Prostate gland (tissue), 2 donors: Measurements from ENCODE around the gene CLDN6. TPM values are rescaled to one million over a fixed set of nuclear protein-coding genes. Genes with fewer than 3 reads are reported as not detected.

ENCODE experiments used
- DNase-seq: peaks from one replicate; pipeline ENCODE4 v3.0.0-alpha.2; 2019; ENCODE audit warnings: low spot score
- H3K27ac ChIP-seq, 2 donors: fragments of 200-600 bp; sonication (generic); 2 replicates each; pipeline ENCODE4 v1.5.1; 2017 to 2019
- H3K27me3 ChIP-seq: fragments of 200-600 bp; sonication (generic); replicated peaks from 2 replicates; pipeline ENCODE4 v1.5.1; 2019; ENCODE audit not compliant: insufficient read depth
- H3K36me3 ChIP-seq, 2 donors: fragments of 200-600 bp; sonication (generic); 1 replicate in 1 of 2; 2 replicates in 1 of 2; pipeline versions ENCODE4 v1.5.1 to v1.8.1; 2017 to 2019
- H3K4me1 ChIP-seq: fragments of 200-600 bp; sonication (generic); replicated peaks from 2 replicates; pipeline ENCODE4 v1.5.1; 2019
- H3K4me3 ChIP-seq, 2 donors: fragments of 200-600 bp; sonication (generic); 2 replicates each; pipeline ENCODE4 v1.5.1; 2017 to 2019
- H3K9me3 ChIP-seq: fragments of 200-600 bp; sonication (generic); 2 replicates; pipeline ENCODE4 v1.5.1; 2017
- POLR2A ChIP-seq: fragments of 450-650 bp; IDR thresholded peaks from one replicate; pipeline ENCODE4 v1.6.1; 2016; ENCODE audit warnings: antibody characterized with exemption, mild to moderate bottlenecking
- POLR2AphosphoS5 ChIP-seq: sonication (generic); formaldehyde crosslinking; IDR thresholded peaks from one replicate; pipeline ENCODE4 v1.6.1; 2017; ENCODE audit warnings: antibody characterized with exemption
- WGBS: methylation state at CpG from one replicate; pipeline ENCODE4 v1.1.5; 2018; 5-methylcytosine and 5-hydroxymethylcytosine counted together
- intact Hi-C: fragments of 100-400 bp; cut with DNase I; formaldehyde crosslinking; loops from one replicate; pipeline ENCODE4 v1.14.2; 2022
- small RNA-seq, 2 donors: library from RNA; depleted of rRNA; stranded (forward); fragments of <200 nt; gene quantifications; one replicate each; pipeline ENCODE3, GENCODE V24; 2016
- total RNA-seq, 2 donors: library from RNA; depleted of rRNA; stranded (reverse); fragments of >200 nt; gene quantifications; one replicate each; pipeline ENCODE4 v1.1.0, GENCODE V29; 2016
- TF ChIP-seq, protein P1 (sequence below), 4 experiments: fragments of 200-600 bp in 2 of 4; fragments of 450-650 bp in 2 of 4; sonication (generic) in 2 of 4; IDR thresholded peaks; 1 replicate in 3 of 4; 2 replicates in 1 of 4; pipeline ENCODE4 v1.5.1; 2016 to 2019; ENCODE audit warnings: antibody characterized with exemption in 4 of 4, mild to moderate bottlenecking in 2 of 4, moderate library complexity in 2 of 4

CLDN6 gene
- total RNA-seq, 2 donors from 2014 or later = 0.14 TPM; not detected in 1

GRCh38 chr16:2966043-2966807 is 51.8 kb downstream of the CLDN6 start:
- TF ChIP-seq, protein P1, sequence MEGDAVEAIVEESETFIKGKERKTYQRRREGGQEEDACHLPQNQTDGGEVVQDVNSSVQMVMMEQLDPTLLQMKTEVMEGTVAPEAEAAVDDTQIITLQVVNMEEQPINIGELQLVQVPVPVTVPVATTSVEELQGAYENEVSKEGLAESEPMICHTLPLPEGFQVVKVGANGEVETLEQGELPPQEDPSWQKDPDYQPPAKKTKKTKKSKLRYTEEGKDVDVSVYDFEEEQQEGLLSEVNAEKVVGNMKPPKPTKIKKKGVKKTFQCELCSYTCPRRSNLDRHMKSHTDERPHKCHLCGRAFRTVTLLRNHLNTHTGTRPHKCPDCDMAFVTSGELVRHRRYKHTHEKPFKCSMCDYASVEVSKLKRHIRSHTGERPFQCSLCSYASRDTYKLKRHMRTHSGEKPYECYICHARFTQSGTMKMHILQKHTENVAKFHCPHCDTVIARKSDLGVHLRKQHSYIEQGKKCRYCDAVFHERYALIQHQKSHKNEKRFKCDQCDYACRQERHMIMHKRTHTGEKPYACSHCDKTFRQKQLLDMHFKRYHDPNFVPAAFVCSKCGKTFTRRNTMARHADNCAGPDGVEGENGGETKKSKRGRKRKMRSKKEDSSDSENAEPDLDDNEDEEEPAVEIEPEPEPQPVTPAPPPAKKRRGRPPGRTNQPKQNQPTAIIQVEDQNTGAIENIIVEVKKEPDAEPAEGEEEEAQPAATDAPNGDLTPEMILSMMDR (IDR thresholded peaks at IDR 0.05) = no peak
- TF ChIP-seq POLR2AphosphoS5 (no peak), POLR2A (no peak)
- DNase-seq = no peak
- Histone ChIP-seq H3K9me3 (no peaks in the 10 kb centered on the region), H3K4me3 (no peak overlapping the region), H3K4me1 (peaks cover 30% of the 10 kb centered on the region), H3K27ac (no peak overlapping the region), H3K27me3 (no peaks in the 10 kb centered on the region), H3K36me3 (no peaks in the 10 kb centered on the region)
- 68% methylated on average over 24 of the region's 39 CpGs for WGBS
- intact Hi-C loops = no loop called here

Small RNA genes lying within 50 kb of the gene (small RNA-seq; reads per million reads assigned to genes)
- 0 to 0.09 reads per million in 2 donors for gene LINC00514

Other genes with a start within 250 kb of the CLDN6 start
- 100 to 1,000 TPM; 318 to 496 TPM for gene ELOB, start 240.9 kb downstream of the CLDN6 start, total RNA-seq
- not detected for gene PRSS33, start 230.6 kb downstream of the CLDN6 start, total RNA-seq
- not detected for gene PRSS41, start 219.7 kb downstream of the CLDN6 start, total RNA-seq
- gene PRSS21, start 200.9 kb downstream of the CLDN6 start, total RNA-seq = 10 to 100 TPM; 33.5 to 50.6 TPM
- gene ZG16B, start 187.9 kb downstream of the CLDN6 start, total RNA-seq = 100 to 1,000 TPM in 1 of 2 donors, 10 to 100 TPM in 1; 37.1 to 268 TPM
- 10 to 100 TPM; 18.6 to 30.9 TPM for gene PRSS22, start 160.0 kb downstream of the CLDN6 start, total RNA-seq
- 100 to 1,000 TPM in 1 of 2 donors, 10 to 100 TPM in 1; 78.8 to 150 TPM for gene FLYWCH2, start 135.0 kb downstream of the CLDN6 start, total RNA-seq
- 10 to 100 TPM; 53.0 to 55.6 TPM for gene FLYWCH1, start 106.3 kb downstream of the CLDN6 start, total RNA-seq
- gene KREMEN2, start 53.9 kb downstream of the CLDN6 start, total RNA-seq = 1 to 10 TPM; 1.4 to 4.0 TPM
- gene PAQR4, start 48.8 kb downstream of the CLDN6 start, total RNA-seq = 10 to 100 TPM in 1 of 2 donors, 1 to 10 TPM in 1; 9.1 to 25.1 TPM
- gene PKMYT1, start 37.7 kb downstream of the CLDN6 start, total RNA-seq = 10 to 100 TPM in 1 of 2 donors, 1 to 10 TPM in 1; 4.1 to 25.5 TPM
- gene CLDN9, start 5.3 kb downstream of the CLDN6 start, total RNA-seq = under 1 TPM in 1 of 2 donors, not detected in 1; 0.91 TPM
- 10 to 100 TPM; 57.4 to 59.0 TPM for gene TNFRSF12A, start 2.2 kb upstream of the CLDN6 start, total RNA-seq
- 10 to 100 TPM; 52.4 to 67.0 TPM for gene HCFC1R1, start 5.8 kb upstream of the CLDN6 start, total RNA-seq
- gene THOC6, start 5.9 kb upstream of the CLDN6 start, total RNA-seq = 10 to 100 TPM; 22.9 to 28.0 TPM
- 10 to 100 TPM; 54.6 to 59.6 TPM for gene BICDL2, start 18.8 kb upstream of the CLDN6 start, total RNA-seq
- gene MMP25, start 28.4 kb upstream of the CLDN6 start, total RNA-seq = 1 to 10 TPM in 1 of 2 donors, under 1 TPM in 1; 0.74 to 1.4 TPM
- gene IL32, start 47.5 kb upstream of the CLDN6 start, total RNA-seq = 10 to 100 TPM; 13.5 to 33.3 TPM
- gene ZSCAN10, start 81.1 kb upstream of the CLDN6 start, total RNA-seq = under 1 TPM in 1 of 2 donors, not detected in 1; 0.57 TPM
- gene ZNF205, start 94.4 kb upstream of the CLDN6 start, total RNA-seq = 10 to 100 TPM; 20.9 to 27.0 TPM
- gene ZNF213, start 116.8 kb upstream of the CLDN6 start, total RNA-seq = 10 to 100 TPM; 18.4 to 28.1 TPM
- not detected for gene OR1F1, start 170.0 kb upstream of the CLDN6 start, total RNA-seq
- gene ZNF200, start 217.0 kb upstream of the CLDN6 start, total RNA-seq = 10 to 100 TPM in 1 of 2 donors, 1 to 10 TPM in 1; 8.2 to 18.6 TPM
- gene MEFV, start 238.4 kb upstream of the CLDN6 start, total RNA-seq = 1 to 10 TPM in 1 of 2 donors, under 1 TPM in 1; 0.77 to 5.9 TPM